HG03066 (cell line): ENCODE results near the gene SNTB2.
A peak's percentile ranks its signal among the peaks of the same experiment; 100 is the strongest.

ENCODE experiments used
- ATAC-seq: cut with Tn5 transposase; IDR thresholded peaks from one replicate; pipeline ENCODE4 v1.9.1; 2021; ENCODE audit warnings: low read depth; ENCODE audit not compliant: unreplicated experiment

SNTB2 gene

DNA sequence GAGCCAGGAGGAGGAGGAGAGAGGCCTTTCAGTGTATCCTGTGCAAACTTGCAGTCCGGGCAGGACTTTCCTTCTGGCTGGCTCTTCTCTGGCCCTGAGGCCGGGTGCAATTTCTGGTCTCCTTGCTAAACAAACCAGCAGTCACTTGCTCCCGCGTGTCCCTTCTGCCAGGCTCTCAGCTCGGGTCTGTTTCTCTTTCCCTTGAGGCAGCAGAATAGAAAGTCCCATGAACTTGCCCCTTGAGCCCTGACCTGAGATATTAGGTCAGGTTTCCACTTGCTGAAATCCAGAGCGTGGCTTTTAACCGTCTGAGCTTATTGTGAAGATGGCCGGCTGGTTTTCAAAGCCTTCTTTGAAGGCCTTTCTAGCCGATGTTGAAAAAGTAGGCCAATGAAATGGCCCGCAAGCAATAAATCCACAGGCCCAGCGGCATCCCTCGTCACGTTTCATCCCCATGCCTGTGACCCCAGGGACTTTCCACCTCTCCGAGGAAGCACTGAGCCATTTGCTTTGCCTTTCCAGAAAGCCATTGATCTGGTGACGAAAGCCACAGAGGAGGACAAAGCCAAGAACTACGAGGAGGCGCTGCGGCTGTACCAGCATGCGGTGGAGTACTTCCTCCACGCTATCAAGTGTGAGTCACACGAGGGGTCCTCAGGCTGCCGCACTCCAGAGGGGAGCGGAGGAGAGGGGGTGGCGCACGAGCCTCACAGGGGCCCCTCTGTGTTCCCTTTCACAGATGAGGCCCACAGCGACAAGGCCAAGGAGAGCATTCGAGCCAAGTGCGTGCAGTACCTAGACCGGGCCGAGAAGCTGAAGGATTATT, 128.7 kb downstream of the SNTB2 start:
- no peak for ATAC-seq

DNA sequence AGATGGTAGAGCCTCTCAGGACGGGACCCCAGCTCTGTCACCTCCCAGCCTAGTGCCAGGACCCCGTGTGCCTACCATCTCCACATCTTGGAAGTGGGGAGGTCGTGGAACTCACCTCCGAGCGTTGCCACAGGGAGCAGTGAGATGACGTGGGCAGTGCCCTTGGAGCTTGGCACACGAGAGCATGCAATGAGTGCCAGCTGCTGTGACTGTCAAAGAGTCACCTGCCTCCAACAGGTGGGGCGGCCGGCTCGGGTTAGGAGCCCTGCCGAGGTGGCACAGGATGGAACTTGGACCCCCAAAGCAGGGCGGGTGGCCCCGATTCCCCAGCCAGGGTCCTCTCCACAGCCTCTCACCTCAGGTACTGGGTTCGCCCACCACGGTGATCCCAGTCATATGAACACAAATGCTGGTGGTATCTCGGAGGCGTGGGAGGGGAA, 129.7 kb downstream of the SNTB2 start:
- ATAC-seq = no peak

DNA sequence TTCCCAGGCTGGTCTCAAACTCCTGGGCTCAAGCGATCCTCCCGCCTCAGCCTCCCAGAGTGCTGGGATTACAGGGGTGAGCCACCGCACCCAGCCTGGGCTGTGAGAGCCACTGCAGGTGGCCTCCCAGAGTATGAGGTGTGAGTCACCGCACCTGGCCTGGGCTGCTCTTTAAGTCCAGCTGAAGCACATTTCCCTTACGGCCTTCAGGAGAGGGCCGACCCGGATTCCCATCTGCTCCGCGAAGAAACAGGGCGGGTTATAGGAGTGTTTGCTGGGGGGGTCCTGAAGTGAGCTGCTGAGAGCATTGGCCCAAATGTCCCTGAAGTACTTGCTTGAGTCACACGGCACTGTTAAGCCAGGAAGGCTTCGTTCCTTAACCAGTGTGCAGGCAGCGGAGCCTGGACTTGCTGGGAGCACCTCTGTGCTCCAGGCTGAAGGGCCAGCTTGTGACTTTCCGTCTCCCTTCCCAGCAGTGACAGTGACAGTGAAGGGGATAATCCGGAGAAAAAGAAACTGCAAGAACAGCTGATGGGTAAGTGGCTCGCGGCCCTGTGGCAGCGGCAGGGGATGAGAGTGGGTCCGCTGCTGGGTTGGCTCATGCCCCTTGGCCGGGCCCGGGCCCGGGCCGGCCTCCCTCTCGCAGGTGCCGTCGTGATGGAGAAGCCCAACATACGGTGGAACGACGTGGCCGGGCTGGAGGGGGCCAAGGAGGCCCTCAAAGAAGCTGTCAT, 131.4 kb downstream of the SNTB2 start:
- ATAC-seq = no peak

DNA sequence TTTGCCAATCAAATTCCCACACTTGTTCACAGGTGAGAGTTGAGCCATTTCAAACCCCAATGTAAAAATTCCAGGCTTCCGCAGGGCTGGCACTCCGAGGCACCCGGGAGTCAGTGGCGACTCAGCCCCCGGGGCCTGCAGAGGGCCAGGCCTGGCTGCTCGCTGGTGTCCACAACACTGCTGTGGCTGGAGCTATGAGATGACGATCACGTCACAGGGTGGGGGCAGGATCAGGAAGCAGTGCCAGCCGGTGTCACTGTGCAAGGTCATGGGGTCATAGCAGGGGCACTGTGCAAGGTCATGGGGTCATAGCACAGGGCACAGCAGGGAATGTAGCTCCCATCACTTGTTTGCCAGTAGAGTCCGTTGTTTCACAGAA, 131.9 kb downstream of the SNTB2 start:
- ATAC-seq = no peak

DNA sequence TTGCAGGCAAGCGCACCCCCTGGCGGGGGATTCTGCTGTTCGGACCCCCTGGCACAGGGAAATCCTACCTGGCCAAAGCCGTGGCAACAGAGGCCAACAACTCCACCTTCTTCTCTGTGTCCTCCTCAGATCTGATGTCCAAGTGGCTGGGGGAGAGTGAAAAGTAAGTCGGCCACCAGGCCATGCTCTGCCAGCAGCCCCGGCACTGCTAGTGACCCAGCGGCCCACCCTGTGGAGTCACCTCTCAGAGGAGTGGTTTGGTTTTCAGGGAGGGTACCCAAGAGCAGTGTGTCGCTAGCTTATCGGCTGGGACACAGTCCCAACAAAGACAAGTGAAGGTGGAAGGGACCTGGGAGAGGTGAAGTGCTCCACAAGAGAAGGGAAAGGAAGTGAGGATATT, 132.4 kb downstream of the SNTB2 start:
- no peak for ATAC-seq

DNA sequence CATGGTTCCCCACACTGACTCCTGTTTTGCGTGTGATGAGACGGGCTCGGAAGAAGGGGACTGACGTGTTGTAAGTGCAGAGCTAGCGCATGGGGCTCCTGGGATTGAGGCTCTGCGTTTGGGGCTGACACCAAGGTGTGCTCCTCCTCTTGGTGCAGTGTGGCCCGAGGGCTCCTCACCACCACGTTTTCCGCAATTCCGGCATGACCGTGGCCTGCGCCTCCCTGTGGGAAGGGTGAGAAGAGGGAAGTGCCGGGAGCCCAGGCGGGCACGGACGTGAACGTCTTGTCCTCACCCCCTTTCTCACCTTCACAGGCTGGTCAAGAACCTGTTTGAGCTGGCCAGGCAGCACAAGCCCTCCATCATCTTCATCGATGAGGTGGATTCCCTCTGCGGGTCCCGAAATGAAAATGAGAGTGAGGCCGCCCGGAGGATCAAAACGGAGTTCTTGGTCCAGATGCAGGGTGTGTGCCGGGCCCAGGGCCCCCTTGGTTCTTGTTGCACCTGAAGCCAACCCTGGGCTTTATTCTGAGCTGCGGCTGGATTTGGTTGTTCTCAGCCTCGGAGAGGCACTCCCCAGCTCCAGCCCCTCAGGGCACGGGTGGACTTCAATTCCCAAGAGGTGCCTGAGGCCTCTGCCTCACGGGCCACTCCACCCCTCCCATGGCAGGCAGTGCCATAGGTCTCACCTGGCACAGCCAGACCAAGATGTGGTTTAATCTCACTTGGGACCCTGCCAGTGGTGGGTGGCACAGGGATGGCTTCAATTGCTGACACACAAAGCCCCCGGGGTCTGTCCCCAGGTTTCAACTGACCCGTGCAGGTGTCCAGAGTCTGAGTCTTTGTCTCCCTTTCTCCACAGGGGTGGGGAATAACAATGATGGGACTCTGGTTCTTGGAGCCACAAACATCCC, 133.1 kb downstream of the SNTB2 start:
- ATAC-seq = no peak

DNA sequence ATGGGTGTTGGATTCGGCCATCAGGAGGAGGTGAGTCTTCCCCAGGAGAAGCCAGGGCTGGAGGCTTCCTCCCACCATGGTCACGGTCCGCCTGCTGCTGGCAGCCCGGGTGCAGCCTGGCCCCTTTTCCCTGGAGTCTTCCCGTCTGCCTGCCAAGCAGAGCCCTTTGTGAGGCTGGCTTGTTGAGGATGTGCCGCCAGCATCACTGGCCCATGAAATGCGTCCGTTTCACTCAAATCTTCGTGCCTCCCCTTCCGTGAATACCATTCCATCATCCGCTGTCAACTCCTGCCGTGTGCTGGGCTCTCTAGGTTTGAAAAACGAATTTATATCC, 133.7 kb downstream of the SNTB2 start:
- ATAC-seq = no peak

DNA sequence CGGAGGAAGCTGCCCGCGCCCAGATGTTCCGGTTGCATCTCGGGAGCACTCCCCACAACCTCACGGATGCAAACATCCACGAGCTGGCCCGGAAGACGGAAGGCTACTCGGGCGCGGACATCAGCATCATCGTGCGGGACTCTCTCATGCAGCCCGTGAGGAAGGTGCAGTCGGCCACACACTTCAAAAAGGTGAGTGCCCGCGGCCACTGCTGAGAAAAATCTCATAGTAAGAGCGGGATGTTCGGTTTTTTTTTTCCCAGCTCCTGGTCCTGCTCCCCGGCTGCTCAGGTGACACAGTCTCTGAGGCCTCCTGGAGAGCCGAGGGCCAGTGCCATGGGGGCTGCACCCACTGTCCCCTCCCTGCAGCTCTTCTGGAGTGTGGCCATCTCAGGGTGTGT, 134.1 kb downstream of the SNTB2 start:
- ATAC-seq = no peak

DNA sequence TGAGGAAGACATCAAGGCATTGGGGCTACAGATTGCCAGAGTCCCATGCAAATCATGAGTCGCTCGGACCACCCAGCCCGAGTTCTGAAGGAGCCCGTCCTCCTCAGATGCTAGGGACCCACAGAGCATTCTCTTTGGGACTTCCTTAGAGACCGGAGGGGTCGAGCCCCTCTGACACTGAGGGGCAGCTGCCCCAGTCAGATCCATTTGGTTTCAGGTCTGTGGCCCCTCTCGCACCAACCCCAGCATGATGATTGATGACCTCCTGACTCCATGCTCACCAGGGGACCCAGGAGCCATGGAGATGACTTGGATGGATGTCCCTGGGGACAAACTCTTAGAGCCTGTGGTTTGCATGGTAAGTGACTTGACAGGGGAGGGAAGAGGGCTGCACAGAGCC, 135.4 kb downstream of the SNTB2 start:
- no peak for ATAC-seq

DNA sequence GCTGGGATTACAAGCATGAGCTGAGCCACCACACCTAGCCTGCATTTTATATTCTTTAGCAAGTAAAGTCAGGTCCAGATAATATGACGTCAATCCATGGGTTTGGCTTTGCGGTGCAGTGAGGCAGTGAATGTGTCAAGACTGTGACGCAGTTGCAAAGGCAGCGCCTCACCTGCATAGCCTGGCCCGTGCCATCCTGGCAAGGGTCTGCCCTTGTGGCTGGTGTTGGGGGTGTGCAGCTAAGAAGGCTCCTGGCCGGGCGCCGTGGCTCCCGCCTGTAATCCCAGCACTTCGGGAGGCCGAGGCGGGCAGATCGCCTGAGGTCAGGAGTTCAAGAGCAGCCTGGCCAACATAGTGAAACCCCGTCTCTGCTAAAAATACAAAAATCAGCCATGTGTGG, 136.5 kb downstream of the SNTB2 start:
- no peak for ATAC-seq

DNA sequence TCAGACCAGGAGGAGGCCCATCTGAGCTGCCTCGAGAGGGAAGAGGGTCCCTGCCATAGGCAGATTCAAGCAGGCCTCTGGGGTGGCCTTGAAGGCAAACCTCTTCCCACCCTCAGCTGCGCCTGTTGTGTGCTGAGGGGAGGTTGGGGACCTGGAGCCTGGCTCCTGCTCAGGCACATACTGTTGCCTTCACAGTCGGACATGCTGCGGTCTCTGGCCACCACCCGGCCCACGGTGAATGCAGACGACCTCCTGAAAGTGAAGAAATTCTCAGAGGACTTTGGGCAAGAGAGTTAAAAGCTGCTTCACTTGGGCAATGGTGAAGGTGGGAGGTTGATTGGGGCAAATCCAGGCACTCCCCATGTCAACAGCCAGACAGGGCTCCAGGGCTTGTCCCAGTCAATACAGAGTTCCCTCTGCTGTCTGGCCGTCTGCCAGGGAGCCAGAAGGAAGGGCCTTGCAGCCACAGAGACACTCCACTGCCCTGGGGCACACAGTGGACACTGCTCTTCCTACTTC, 137.1 kb downstream of the SNTB2 start:
- ATAC-seq = no peak

DNA sequence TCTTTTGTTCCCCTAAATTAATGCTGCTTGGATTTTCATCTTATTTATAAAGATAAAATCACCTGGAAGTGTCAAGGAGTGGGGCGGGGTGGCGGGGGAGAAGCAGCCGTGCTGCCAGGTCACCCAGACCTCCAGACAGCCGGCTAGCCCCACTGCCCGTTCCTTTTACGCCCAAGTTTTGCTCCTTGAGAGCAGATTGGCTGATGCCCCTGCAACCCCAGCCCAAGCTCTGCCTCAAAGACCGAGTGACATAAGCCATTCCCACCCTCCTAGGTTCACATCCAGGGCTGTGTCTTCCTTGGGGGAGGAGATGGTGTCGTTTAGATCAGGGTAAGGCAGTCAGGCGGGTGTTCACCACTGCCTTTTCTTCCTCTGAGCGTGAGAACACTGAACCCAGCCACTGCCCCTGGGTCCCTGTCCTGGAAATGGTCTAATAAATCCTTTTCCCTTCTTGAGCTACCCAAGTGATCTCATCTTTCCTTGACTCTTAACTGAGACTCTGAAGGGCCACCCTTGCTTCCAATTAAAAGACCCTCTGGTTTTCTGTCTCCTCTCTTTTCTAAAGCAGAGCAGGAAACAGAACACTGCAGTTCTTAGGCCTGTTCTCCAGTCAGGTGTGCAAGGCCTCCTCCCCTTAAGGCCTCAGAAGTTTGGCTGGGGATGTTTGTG, 137.8 kb downstream of the SNTB2 start:
- no peak for ATAC-seq

DNA sequence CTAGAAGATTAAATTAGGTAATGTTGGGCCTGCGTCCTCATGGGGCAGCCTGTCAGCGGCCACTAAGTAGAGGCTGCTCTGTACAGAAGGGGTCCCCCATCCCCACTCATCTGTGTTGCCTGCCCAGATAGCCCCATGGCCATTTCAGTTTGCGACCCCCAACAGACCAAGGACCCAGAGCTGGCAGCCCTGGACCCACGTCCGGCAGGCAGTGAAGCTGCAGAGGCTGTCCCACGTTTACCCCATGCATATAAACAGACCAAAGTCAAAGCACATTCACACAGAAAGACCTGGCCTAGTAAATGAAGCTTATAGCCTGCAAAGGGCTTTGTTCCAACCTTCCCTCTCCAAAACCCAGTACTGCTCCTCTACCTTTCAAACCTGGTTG, 138.8 kb downstream of the SNTB2 start:
- ATAC-seq = no peak

DNA sequence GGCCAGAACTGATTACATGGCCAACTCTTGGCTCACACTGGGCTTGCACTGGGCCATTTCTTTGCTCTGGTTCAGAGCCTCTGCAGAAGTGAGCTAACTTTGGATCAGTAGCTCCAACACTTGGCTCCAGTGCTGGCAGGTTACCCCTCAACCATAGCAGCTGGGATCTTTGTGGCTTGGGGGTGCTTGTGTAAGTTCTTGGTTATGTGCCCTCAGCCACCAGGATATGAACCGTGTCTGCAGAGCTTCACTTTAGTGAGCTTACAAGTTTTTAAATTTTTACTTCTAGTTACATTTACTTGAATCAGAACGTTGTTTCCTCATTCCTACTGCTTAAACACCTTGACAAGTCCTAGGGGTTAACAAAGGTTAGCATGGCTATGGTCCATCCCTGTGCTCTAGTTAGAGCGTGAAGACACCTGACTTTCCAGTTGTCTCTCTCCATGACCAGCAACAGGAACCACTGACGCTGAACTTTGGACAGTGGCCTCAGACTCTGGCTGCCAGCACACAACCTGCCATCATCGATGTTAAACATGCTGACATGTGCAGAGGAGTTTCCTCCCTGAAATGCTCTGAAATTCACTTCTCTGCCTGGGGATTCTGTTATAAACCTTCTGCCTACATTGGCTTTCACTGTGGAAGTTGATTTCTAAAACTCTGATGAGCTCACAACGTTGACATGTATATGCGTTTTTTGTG, 139.4 kb downstream of the SNTB2 start:
- ATAC-seq = no peak

DNA sequence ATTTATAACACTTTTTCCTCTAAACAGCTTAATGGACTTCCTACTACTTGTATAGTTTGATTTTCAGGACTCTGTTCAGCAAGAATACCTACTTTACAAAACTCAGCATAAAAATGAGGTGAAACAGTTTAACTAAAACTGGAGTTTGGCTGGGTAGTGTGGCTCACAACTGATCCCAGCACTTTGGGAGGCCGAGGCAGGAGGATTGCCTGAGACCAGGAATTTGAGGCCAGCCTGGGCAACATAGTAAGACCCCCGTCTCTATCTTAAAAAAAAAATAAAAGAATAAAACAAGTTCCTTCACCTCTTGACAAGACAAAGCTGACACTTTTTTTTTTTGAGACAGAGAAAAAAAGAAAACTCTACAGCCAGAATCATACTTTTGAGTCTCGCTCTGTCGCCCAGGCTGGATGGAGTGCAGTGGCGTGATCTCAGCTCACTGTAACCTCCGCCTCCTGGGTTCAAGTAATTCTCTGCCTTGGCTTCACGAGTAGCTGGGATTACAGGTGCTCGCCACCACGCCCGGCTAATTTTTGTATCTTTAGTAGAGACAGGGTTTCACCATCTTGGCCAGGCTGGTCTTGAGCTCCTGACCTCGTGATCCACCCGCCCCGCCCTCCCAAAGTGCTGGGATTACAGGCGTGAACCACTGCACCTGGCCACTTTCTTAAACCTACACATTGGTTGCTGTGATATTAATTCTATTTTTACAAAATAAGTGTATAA, 140.8 kb downstream of the SNTB2 start:
- ATAC-seq = no peak

DNA sequence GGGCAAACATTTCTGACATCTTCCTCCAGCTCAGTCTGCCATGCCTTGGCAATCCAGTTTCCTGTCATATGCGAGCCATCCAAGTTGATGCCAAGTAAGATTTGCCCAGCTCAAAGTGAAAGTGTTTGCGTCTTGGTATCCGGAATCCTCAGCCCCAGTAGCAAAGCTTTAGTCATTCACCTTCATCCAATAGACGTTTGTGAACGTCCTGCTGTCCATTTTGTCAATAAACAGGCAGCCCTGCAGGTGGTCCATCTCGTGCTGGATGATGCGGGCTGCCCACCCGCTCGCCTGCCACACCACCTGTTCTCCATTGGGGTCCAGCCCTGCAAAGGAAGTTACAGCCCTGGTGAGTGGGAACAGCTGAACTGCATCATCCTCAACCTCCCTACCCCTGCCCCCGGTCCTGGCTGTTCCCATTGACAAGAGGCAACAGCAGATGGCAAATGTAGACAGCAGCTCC, 141.9 kb downstream of the SNTB2 start:
- no peak for ATAC-seq

DNA sequence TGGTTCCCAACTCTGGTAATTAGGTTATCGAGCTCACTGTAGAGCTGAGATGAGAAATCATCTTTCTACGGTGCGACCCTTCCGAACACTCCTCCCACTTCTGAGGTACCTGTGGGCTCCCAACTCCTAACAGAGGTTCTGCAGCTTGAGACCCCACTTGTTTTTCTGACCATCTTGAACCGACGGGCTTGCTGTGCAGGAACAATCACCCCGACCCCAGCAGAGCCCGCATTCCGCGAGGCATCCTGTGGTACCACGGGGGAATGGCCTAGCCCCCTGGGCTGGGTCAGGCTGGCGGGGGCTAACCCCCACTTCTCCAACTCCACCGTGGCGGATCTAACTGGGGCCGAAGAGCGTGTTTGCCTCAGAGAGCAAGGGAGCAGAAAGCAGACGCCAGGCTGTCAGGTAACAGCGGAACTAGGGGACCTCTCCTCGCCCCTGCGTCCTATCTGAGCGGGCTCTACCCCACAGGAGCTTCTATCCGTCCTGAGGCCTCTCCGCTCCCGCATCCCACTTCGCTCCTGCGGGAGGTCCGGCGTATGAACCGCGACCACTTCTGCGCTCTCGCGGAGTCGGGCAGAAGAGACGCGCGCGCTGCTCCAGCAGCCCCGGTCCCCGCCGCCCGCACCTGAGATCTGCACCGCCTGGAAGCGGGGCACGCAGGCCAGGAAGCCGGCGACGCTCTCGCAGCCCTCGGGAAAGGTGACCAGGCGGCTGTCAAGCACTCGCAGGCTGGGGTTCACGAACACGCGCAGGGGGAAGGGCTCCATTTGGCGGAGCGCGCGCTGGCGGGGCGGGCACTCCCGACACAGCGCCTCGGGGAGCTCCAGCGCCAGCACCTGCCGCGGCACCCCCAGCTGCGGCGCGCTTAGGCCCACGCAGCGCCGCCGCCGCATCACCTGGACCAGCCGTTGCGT, 142.7 kb downstream of the SNTB2 start:
- peak; percentile 38 for ATAC-seq
